ENCODE measurements around the gene TMEM123.

DNA sequence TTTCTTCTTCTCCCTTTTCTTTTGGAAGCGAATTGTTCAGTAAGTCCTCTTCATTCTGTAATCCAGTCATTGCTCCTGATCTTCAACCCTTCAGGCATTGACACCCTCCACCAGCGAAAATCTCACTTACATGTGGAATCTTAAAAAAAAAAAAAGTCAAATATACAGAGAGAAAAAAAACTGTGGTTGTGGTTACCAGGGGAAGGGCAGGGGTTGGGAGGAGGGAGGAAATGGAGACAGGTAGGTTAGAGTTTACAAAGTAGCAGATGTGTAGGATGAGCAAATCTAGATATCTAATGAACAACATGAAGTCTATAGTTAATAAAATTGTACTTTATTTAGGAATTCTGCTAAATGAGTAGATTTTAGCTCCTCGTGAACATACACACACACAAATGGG lies 17.7 kb upstream of the TMEM123 start:
- TF ChIP-seq SPI1 (IDR thresholded peaks at IDR 0.05; ENCODE audit: low read depth, low read length) (no peak), TAF1 (IDR thresholded peaks at IDR 0.05; ENCODE audit: low read depth, low read length) (no peak), POLR2A (IDR thresholded peaks at IDR 0.05; ENCODE audit: low read depth, low read length) (no peak)

Data from GM12891 (cell line).